Measurements from ENCODE around the gene LCN12.

DNA sequence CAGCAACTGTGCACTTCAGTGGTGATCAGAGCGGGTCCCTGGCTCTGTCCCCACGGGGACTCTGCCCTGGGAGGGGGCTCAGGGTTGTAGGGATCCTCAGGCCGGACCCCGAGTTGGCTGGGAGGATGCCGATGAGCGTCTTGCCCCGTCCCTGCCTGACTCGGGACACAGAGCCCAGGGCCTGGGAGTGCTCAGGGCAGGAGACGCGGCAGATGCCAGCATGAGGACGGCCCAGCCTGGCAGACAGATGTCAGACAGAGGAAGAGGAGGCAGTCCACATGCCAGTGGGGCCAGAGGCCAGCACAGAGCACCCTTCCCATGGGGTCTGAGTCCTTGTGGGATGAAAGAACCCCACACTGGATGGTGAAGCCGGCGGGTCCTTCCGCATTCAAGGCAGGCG is 11.3 kb downstream of the LCN12 start:
- TF ChIP-seq, protein P1, sequence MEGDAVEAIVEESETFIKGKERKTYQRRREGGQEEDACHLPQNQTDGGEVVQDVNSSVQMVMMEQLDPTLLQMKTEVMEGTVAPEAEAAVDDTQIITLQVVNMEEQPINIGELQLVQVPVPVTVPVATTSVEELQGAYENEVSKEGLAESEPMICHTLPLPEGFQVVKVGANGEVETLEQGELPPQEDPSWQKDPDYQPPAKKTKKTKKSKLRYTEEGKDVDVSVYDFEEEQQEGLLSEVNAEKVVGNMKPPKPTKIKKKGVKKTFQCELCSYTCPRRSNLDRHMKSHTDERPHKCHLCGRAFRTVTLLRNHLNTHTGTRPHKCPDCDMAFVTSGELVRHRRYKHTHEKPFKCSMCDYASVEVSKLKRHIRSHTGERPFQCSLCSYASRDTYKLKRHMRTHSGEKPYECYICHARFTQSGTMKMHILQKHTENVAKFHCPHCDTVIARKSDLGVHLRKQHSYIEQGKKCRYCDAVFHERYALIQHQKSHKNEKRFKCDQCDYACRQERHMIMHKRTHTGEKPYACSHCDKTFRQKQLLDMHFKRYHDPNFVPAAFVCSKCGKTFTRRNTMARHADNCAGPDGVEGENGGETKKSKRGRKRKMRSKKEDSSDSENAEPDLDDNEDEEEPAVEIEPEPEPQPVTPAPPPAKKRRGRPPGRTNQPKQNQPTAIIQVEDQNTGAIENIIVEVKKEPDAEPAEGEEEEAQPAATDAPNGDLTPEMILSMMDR (IDR thresholded peaks at IDR 0.05) = no peak
- TF ChIP-seq, protein P2, sequence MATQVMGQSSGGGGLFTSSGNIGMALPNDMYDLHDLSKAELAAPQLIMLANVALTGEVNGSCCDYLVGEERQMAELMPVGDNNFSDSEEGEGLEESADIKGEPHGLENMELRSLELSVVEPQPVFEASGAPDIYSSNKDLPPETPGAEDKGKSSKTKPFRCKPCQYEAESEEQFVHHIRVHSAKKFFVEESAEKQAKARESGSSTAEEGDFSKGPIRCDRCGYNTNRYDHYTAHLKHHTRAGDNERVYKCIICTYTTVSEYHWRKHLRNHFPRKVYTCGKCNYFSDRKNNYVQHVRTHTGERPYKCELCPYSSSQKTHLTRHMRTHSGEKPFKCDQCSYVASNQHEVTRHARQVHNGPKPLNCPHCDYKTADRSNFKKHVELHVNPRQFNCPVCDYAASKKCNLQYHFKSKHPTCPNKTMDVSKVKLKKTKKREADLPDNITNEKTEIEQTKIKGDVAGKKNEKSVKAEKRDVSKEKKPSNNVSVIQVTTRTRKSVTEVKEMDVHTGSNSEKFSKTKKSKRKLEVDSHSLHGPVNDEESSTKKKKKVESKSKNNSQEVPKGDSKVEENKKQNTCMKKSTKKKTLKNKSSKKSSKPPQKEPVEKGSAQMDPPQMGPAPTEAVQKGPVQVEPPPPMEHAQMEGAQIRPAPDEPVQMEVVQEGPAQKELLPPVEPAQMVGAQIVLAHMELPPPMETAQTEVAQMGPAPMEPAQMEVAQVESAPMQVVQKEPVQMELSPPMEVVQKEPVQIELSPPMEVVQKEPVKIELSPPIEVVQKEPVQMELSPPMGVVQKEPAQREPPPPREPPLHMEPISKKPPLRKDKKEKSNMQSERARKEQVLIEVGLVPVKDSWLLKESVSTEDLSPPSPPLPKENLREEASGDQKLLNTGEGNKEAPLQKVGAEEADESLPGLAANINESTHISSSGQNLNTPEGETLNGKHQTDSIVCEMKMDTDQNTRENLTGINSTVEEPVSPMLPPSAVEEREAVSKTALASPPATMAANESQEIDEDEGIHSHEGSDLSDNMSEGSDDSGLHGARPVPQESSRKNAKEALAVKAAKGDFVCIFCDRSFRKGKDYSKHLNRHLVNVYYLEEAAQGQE (IDR thresholded peaks at IDR 0.05; ENCODE audit: insufficient read depth in 1 of 2, low read depth in 2 of 2, low read length in 1 of 2) = no peak

Measured in Panc1 (cell line).